ENCODE data around the gene THUMPD2. TPM values are rescaled to one million over a fixed set of nuclear protein-coding genes. Genes with fewer than 3 reads are reported as not detected.

Gene THUMPD2
- total RNA-seq, 1 experiment from 2014 or later, result 11.3 TPM

GRCh38 chr2:39719317-39719716 lies 59.7 kb downstream of the THUMPD2 start:
- BruUV-seq (replicated peaks), result no TSS peak
- intact Hi-C loops (cut with micrococcal nuclease; ENCODE audit: unreplicated experiment), result no loop called here
- CTCF ChIA-PET, result no interaction called here
- Histone ChIP-seq H3K4me3 (no peak overlapping the region), H3K79me2 (ENCODE audit: low read depth) (no peaks in the 10 kb centered on the region), H3K4me1 (replicated peaks; ENCODE audit: insufficient read depth) (no peaks in the 10 kb centered on the region), H3K9me2 (ENCODE audit: insufficient read depth) (no peaks in the 10 kb centered on the region), H3F3A (ENCODE audit: insufficient read depth, low read depth) (no peaks in the 10 kb centered on the region), H2AFZ (no peak overlapping the region; the same call in 1 of the 2 replicates), H3K36me3 (ENCODE audit: low read depth) (no peaks in the 10 kb centered on the region), H3K4me2 (no peak overlapping the region), H3K27me3 (ENCODE audit: insufficient read depth, low read depth) (no peaks in the 10 kb centered on the region), H3K9me3 (ENCODE audit: insufficient read depth, low read depth) (no peaks in the 10 kb centered on the region), H3K27ac (no peak overlapping the region), H4K20me1 (ENCODE audit: insufficient read depth) (no peaks in the 10 kb centered on the region)
- TF ChIP-seq, protein P1, sequence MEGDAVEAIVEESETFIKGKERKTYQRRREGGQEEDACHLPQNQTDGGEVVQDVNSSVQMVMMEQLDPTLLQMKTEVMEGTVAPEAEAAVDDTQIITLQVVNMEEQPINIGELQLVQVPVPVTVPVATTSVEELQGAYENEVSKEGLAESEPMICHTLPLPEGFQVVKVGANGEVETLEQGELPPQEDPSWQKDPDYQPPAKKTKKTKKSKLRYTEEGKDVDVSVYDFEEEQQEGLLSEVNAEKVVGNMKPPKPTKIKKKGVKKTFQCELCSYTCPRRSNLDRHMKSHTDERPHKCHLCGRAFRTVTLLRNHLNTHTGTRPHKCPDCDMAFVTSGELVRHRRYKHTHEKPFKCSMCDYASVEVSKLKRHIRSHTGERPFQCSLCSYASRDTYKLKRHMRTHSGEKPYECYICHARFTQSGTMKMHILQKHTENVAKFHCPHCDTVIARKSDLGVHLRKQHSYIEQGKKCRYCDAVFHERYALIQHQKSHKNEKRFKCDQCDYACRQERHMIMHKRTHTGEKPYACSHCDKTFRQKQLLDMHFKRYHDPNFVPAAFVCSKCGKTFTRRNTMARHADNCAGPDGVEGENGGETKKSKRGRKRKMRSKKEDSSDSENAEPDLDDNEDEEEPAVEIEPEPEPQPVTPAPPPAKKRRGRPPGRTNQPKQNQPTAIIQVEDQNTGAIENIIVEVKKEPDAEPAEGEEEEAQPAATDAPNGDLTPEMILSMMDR (conservative IDR thresholded peaks at IDR 0.05), result no peak
- TF ChIP-seq EZH2 (IDR thresholded peaks at IDR 0.05; ENCODE audit: low read depth), result no peak
- no peak for DNase-seq
- POLR2A ChIA-PET (ENCODE audit: unreplicated experiment), result no interaction called here

DNA sequence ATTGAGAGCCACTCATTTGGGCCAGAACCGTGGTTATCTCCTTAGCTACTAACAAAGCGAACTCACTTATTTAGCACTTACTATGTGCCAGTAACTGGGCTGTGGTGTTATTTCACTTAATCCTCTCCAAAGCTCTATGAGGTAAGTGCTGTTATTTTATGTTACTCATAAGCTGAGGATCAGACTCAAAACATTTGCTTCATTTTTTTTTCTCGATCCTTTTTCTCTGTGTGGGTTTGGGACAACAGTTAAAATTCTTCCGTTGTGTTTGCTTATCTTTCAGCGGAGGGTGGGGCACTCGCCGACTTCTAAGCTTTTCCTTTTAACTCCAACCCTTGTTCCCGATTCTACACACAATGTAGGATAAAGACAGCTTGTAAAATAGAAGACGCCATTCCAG lies 60.6 kb downstream of the THUMPD2 start:
- no peaks in the 10 kb centered on the region for H3K9me3 ChIP-seq (ENCODE audit: insufficient read depth, low read depth)
- no TSS peak for BruUV-seq (replicated peaks)
- H3K36me3 ChIP-seq (ENCODE audit: low read depth), result no peaks in the 10 kb centered on the region
- no peaks in the 10 kb centered on the region for H3K79me2 ChIP-seq (ENCODE audit: low read depth)
- CTCF ChIA-PET, result no interaction called here
- no peak overlapping the region for H3K27ac ChIP-seq
- H2AFZ ChIP-seq, result no peak overlapping the region
- no peak for TF ChIP-seq EZH2 (IDR thresholded peaks at IDR 0.05; ENCODE audit: low read depth)
- TF ChIP-seq, protein P1 (conservative IDR thresholded peaks at IDR 0.05), result no peak
- DNase-seq, result no peak
- H3K4me1 ChIP-seq (replicated peaks; ENCODE audit: insufficient read depth), result no peaks in the 10 kb centered on the region
- H3K9me2 ChIP-seq (ENCODE audit: insufficient read depth), result no peaks in the 10 kb centered on the region
- no peak overlapping the region for H3K4me3 ChIP-seq
- intact Hi-C loops (cut with micrococcal nuclease; ENCODE audit: unreplicated experiment), result no loop called here
- H3K27me3 ChIP-seq (ENCODE audit: insufficient read depth, low read depth), result no peaks in the 10 kb centered on the region
- H3F3A ChIP-seq (ENCODE audit: insufficient read depth, low read depth), result no peaks in the 10 kb centered on the region
- no peaks in the 10 kb centered on the region for H4K20me1 ChIP-seq (ENCODE audit: insufficient read depth)
- POLR2A ChIA-PET (ENCODE audit: unreplicated experiment), result interaction anchor here (0.5 to 0.6 kb wide), 2 partner anchors 12 to 98 kb away, joined by 3 to 5 read pairs; no protein-coding TSS in a partner anchor
- no peak overlapping the region for H3K4me2 ChIP-seq

GRCh38 chr2:39717067-39717466 lies 62.0 kb downstream of the THUMPD2 start:
- intact Hi-C loops (cut with micrococcal nuclease; ENCODE audit: unreplicated experiment), result no loop called here
- Histone ChIP-seq H3K4me1 (replicated peaks; ENCODE audit: insufficient read depth) (no peaks in the 10 kb centered on the region), H3K27me3 (ENCODE audit: insufficient read depth, low read depth) (no peaks in the 10 kb centered on the region), H3K4me3 (no peak overlapping the region), H3K36me3 (ENCODE audit: low read depth) (no peaks in the 10 kb centered on the region), H2AFZ (no peak overlapping the region), H4K20me1 (ENCODE audit: insufficient read depth) (no peaks in the 10 kb centered on the region), H3K27ac (no peak overlapping the region), H3K79me2 (ENCODE audit: low read depth) (no peaks in the 10 kb centered on the region), H3K9me3 (ENCODE audit: insufficient read depth, low read depth) (no peaks in the 10 kb centered on the region), H3K9me2 (ENCODE audit: insufficient read depth) (no peaks in the 10 kb centered on the region), H3F3A (ENCODE audit: insufficient read depth, low read depth) (no peaks in the 10 kb centered on the region), H3K4me2 (no peak overlapping the region)
- TF ChIP-seq EZH2 (IDR thresholded peaks at IDR 0.05; ENCODE audit: low read depth), result no peak
- TF ChIP-seq, protein P1 (conservative IDR thresholded peaks at IDR 0.05), result no peak
- ChIA-PET CTCF (no interaction called here), POLR2A (ENCODE audit: unreplicated experiment) (no interaction called here)
- BruUV-seq (replicated peaks), result no TSS peak
- no peak for DNase-seq
